GM12878 (cell line): ENCODE data around the gene JCHAIN. TPM values are rescaled to one million over a fixed set of nuclear protein-coding genes. Genes with fewer than 3 reads are reported as not detected.

Source experiments
- CBX5 ChIP-seq: sonication (generic); IDR thresholded peaks from 2 replicates; pipeline ENCODE4 v1.6.1; 2016; ENCODE audit warnings: low read depth, moderate library complexity, mild to moderate bottlenecking, inconsistent platforms
- CREB1 ChIP-seq: IDR thresholded peaks from 2 replicates; pipeline ENCODE4 v1.6.1; 2012; ENCODE audit warnings: low read depth, mild to moderate bottlenecking, inconsistent platforms
- FOXK2 ChIP-seq: fragments of 450-650 bp; IDR thresholded peaks from 2 replicates; pipeline ENCODE4 v1.6.1; 2017; ENCODE audit warnings: mild to moderate bottlenecking, moderate library complexity
- GABPA ChIP-seq: IDR thresholded peaks from 2 replicates; pipeline ENCODE4 v1.6.1; 2014; ENCODE audit warnings: antibody characterized with exemption, low read depth, mild to moderate bottlenecking, inconsistent platforms
- MTA2 ChIP-seq: fragments of 450-650 bp; IDR thresholded peaks from 2 replicates; pipeline ENCODE4 v1.6.1; 2016; ENCODE audit warnings: low read depth, mild to moderate bottlenecking, moderate library complexity
- MTA3 ChIP-seq: IDR thresholded peaks from 2 replicates; pipeline ENCODE4 v1.6.1; 2012; ENCODE audit warnings: low read length, inconsistent platforms, borderline replicate concordance
- NR2C1 ChIP-seq: fragments of 450-650 bp; IDR thresholded peaks from 2 replicates; pipeline ENCODE4 v1.6.1; 2017; ENCODE audit warnings: antibody characterized with exemption, mild to moderate bottlenecking, moderate library complexity
- NRF1 ChIP-seq: conservative IDR thresholded peaks from 2 replicates; pipeline ENCODE4 v1.6.1; 2011; ENCODE audit warnings: mild to moderate bottlenecking, low read depth, low read length, improper control_type of control experiment
- POLR2AphosphoS5 ChIP-seq: IDR thresholded peaks from 2 replicates; pipeline ENCODE4 v1.6.1; 2011; ENCODE audit warnings: mild to moderate bottlenecking, low read length, inconsistent platforms
- POU2F2 ChIP-seq: IDR thresholded peaks from 3 replicates; pipeline ENCODE4 v1.6.1; 2011; ENCODE audit warnings: low read depth, mild to moderate bottlenecking, low read length, borderline replicate concordance
- SPI1 ChIP-seq: IDR thresholded peaks from 2 replicates; pipeline ENCODE4 v1.6.1; 2011; ENCODE audit warnings: low read depth, mild to moderate bottlenecking, low read length, moderate library complexity, borderline replicate concordance; ENCODE audit not compliant: insufficient read depth
- TARDBP ChIP-seq: IDR thresholded peaks from 2 replicates; pipeline ENCODE4 v1.6.1; 2016; ENCODE audit warnings: borderline replicate concordance
- TCF3 ChIP-seq: IDR thresholded peaks from 2 replicates; pipeline ENCODE4 v1.6.1; 2012; ENCODE audit warnings: low read depth, mild to moderate bottlenecking, low read length, borderline replicate concordance; ENCODE audit not compliant: insufficient read depth
- polyA plus RNA-seq, 11 experiments: library from polyadenylated mRNA; depleted of rRNA in 4 of 11; unstranded in 6 of 11; stranded (reverse) in 5 of 11; fragments of >200 nt; fragmentation: Nextera tagmentation in 4 of 11; fragmentation: Illumina TruSeq in 1 of 11; extraction: Ambion mirVana in 4 of 11; extraction: Trizol in 1 of 11; gene quantifications; 1 replicate in 1 of 11; 2 replicates in 10 of 11; pipeline versions ENCODE4 v1.2.1 to v1.2.3, GENCODE V29; 2011 to 2016; ENCODE audit warnings: inconsistent platforms in 2 of 11, missing spikeins in 2 of 11, low read depth in 1 of 11
- total RNA-seq, 4 experiments: library from RNA; depleted of rRNA in 3 of 4; stranded (reverse); fragments of >200 nt in 3 of 4; fragmentation: Illumina TruSeq in 1 of 4; extraction: Trizol in 1 of 4; gene quantifications; 2 replicates each; pipeline versions ENCODE4 v1.2.1 to v1.2.3, GENCODE V29; 2013 to 2021
- TF ChIP-seq, protein P1 (sequence below): IDR thresholded peaks from 2 replicates; pipeline ENCODE4 v1.6.1; 2012; ENCODE audit warnings: improper control_type of control experiment, low read depth, low read length; ENCODE audit not compliant: insufficient replicate concordance
- TF ChIP-seq, protein P2 (sequence below): IDR thresholded peaks from 2 replicates; pipeline ENCODE4 v1.6.1; 2012; ENCODE audit warnings: low read depth, low read length, improper control_type of control experiment
- TF ChIP-seq, protein P3 (sequence below): fragments of 450-650 bp; IDR thresholded peaks from 2 replicates; pipeline ENCODE4 v1.6.1; 2016; ENCODE audit warnings: mild to moderate bottlenecking
- TF ChIP-seq, protein P4 (sequence below): fragments of 450-650 bp; IDR thresholded peaks from 2 replicates; pipeline ENCODE4 v1.6.1; 2016; ENCODE audit warnings: mild to moderate bottlenecking
- TF ChIP-seq, protein P5 (sequence below): fragments of 450-650 bp; IDR thresholded peaks from 2 replicates; pipeline ENCODE4 v1.6.1; 2018; ENCODE audit warnings: mild to moderate bottlenecking, low read depth, moderate library complexity; ENCODE audit not compliant: partially characterized antibody

The JCHAIN gene
- total and polyA plus RNA-seq, 10 of the 15 experiments (the other 5 are each of a cell fraction or from before 2014, with no cell fraction given): 188 to 1,045 (median 486) TPM

DNA sequence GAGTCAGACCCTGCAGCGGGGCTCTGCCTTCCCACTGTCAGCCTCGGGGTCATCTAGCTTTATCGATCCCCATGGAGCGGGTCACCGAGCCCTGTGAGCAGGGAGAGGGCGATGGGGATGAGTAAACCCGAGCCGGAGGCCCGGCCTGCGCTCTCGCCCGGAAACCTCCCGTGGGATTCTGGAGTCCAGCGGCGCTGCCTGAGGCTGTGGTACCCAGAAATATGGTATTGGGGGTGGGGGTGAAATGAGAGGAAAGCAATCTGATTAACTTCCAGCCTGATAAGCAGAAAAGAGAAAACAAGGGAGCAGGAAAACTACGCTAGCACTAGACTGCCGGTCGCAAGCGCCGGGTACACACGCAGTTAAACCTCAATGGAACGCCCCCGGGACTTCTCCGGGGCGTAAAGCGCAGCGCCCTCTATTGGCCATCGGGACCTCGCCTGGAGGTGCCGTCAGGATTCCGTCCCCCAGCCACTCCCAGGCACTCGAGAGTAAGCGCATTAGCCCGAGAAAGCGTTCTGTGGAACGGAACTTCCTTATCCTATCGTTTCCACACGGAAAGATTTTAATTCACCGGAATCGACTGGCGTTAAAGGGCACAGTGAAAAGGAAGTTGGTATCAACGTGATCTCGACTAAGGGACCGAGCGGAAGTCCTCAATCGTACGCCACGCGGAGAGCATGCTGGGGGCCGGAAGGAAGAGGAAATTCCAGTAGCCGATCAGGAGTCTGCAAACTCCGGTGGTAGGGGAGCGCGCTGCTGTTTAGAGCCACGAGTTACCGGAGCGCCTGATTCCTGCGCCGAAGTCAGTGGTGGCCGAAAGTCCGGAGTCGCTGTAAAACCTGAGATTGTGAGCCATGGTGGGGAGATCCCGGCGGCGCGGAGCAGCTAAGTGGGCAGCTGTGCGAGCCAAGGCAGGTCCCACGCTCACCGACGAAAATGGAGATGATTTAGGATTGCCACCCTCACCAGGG lies 21.8 kb upstream of the JCHAIN start, which contains the start of gene UTP3 (continued):
- TF ChIP-seq, protein P1, sequence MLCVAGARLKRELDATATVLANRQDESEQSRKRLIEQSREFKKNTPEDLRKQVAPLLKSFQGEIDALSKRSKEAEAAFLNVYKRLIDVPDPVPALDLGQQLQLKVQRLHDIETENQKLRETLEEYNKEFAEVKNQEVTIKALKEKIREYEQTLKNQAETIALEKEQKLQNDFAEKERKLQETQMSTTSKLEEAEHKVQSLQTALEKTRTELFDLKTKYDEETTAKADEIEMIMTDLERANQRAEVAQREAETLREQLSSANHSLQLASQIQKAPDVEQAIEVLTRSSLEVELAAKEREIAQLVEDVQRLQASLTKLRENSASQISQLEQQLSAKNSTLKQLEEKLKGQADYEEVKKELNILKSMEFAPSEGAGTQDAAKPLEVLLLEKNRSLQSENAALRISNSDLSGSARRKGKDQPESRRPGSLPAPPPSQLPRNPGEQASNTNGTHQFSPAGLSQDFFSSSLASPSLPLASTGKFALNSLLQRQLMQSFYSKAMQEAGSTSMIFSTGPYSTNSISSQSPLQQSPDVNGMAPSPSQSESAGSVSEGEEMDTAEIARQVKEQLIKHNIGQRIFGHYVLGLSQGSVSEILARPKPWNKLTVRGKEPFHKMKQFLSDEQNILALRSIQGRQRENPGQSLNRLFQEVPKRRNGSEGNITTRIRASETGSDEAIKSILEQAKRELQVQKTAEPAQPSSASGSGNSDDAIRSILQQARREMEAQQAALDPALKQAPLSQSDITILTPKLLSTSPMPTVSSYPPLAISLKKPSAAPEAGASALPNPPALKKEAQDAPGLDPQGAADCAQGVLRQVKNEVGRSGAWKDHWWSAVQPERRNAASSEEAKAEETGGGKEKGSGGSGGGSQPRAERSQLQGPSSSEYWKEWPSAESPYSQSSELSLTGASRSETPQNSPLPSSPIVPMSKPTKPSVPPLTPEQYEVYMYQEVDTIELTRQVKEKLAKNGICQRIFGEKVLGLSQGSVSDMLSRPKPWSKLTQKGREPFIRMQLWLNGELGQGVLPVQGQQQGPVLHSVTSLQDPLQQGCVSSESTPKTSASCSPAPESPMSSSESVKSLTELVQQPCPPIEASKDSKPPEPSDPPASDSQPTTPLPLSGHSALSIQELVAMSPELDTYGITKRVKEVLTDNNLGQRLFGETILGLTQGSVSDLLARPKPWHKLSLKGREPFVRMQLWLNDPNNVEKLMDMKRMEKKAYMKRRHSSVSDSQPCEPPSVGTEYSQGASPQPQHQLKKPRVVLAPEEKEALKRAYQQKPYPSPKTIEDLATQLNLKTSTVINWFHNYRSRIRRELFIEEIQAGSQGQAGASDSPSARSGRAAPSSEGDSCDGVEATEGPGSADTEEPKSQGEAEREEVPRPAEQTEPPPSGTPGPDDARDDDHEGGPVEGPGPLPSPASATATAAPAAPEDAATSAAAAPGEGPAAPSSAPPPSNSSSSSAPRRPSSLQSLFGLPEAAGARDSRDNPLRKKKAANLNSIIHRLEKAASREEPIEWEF: peak; percentile 23
- 0 out of 2 replicates have a peak, but pooled peaks have one; percentile 21 for TF ChIP-seq MTA2
- peak; percentile 91 for TF ChIP-seq CBX5
- TF ChIP-seq, protein P2, sequence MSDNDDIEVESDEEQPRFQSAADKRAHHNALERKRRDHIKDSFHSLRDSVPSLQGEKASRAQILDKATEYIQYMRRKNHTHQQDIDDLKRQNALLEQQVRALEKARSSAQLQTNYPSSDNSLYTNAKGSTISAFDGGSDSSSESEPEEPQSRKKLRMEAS: peak; percentile 81
- TF ChIP-seq, protein P3, sequence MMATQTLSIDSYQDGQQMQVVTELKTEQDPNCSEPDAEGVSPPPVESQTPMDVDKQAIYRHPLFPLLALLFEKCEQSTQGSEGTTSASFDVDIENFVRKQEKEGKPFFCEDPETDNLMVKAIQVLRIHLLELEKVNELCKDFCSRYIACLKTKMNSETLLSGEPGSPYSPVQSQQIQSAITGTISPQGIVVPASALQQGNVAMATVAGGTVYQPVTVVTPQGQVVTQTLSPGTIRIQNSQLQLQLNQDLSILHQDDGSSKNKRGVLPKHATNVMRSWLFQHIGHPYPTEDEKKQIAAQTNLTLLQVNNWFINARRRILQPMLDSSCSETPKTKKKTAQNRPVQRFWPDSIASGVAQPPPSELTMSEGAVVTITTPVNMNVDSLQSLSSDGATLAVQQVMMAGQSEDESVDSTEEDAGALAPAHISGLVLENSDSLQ: peak; percentile 54
- TF ChIP-seq TCF3: no peak
- peak; percentile 94 for TF ChIP-seq POU2F2
- peak; percentile 68 for TF ChIP-seq SPI1
- TF ChIP-seq CREB1: peak; percentile 71
- TF ChIP-seq FOXK2: no peak
- TF ChIP-seq, protein P4, sequence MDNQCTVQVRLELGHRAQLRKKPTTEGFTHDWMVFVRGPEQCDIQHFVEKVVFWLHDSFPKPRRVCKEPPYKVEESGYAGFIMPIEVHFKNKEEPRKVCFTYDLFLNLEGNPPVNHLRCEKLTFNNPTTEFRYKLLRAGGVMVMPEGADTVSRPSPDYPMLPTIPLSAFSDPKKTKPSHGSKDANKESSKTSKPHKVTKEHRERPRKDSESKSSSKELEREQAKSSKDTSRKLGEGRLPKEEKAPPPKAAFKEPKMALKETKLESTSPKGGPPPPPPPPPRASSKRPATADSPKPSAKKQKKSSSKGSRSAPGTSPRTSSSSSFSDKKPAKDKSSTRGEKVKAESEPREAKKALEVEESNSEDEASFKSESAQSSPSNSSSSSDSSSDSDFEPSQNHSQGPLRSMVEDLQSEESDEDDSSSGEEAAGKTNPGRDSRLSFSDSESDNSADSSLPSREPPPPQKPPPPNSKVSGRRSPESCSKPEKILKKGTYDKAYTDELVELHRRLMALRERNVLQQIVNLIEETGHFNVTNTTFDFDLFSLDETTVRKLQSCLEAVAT: peak; percentile 76
- no peak for TF ChIP-seq NRF1
- no peak for TF ChIP-seq MTA3
- TF ChIP-seq, protein P5, sequence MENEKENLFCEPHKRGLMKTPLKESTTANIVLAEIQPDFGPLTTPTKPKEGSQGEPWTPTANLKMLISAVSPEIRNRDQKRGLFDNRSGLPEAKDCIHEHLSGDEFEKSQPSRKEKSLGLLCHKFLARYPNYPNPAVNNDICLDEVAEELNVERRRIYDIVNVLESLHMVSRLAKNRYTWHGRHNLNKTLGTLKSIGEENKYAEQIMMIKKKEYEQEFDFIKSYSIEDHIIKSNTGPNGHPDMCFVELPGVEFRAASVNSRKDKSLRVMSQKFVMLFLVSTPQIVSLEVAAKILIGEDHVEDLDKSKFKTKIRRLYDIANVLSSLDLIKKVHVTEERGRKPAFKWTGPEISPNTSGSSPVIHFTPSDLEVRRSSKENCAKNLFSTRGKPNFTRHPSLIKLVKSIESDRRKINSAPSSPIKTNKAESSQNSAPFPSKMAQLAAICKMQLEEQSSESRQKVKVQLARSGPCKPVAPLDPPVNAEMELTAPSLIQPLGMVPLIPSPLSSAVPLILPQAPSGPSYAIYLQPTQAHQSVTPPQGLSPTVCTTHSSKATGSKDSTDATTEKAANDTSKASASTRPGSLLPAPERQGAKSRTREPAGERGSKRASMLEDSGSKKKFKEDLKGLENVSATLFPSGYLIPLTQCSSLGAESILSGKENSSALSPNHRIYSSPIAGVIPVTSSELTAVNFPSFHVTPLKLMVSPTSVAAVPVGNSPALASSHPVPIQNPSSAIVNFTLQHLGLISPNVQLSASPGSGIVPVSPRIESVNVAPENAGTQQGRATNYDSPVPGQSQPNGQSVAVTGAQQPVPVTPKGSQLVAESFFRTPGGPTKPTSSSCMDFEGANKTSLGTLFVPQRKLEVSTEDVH: peak; percentile 93
- 0 out of 2 replicates have a peak, but pooled peaks have one; percentile 81 for TF ChIP-seq TARDBP
- TF ChIP-seq NR2C1: peak; percentile 79
- TF ChIP-seq GABPA: peak; percentile 99
- TF ChIP-seq POLR2AphosphoS5: peak; percentile 93
